Glutamatergic neuron (in vitro differentiated cells): ENCODE results near the gene MAP3K6. TPM values are rescaled to one million over a fixed set of nuclear protein-coding genes. Genes with fewer than 3 reads are reported as not detected.

Source experiments
- DNase-seq: peaks from one replicate; pipeline ENCODE4 v3.0.0; 2022
- H3K27ac Mint-ChIP-seq: one replicate; pipeline ENCODE4 v1.8.0; 2020; ENCODE audit warnings: mild to moderate bottlenecking, mixed read lengths, inconsistent platforms; ENCODE audit not compliant: unreplicated experiment
- H3K27me3 Mint-ChIP-seq: one replicate; pipeline ENCODE4 v1.8.0; 2020; ENCODE audit warnings: mild to moderate bottlenecking, moderate library complexity, mixed read lengths, inconsistent platforms; ENCODE audit not compliant: unreplicated experiment
- H3K36me3 Mint-ChIP-seq: one replicate; pipeline ENCODE4 v1.8.0; 2020; ENCODE audit warnings: mild to moderate bottlenecking, mixed read lengths, inconsistent platforms; ENCODE audit not compliant: unreplicated experiment
- H3K4me1 Mint-ChIP-seq: one replicate; pipeline ENCODE4 v1.8.0; 2020; ENCODE audit warnings: mild to moderate bottlenecking, low read depth, mixed read lengths, inconsistent platforms; ENCODE audit not compliant: unreplicated experiment
- H3K4me3 Mint-ChIP-seq: one replicate; pipeline ENCODE4 v1.8.0; 2020; ENCODE audit warnings: mild to moderate bottlenecking, mixed read lengths, inconsistent platforms; ENCODE audit not compliant: unreplicated experiment
- H3K9me3 Mint-ChIP-seq: one replicate; pipeline ENCODE4 v1.8.0; 2020; ENCODE audit warnings: mild to moderate bottlenecking, moderate library complexity, mixed read lengths, inconsistent platforms; ENCODE audit not compliant: unreplicated experiment
- CTCF ChIP-seq: fragments of 200-600 bp; sonication (generic); IDR thresholded peaks from one replicate; pipeline ENCODE4 v1.5.0; 2021; ENCODE audit not compliant: partially characterized antibody, unreplicated experiment
- total RNA-seq: library from RNA; stranded (reverse); fragmentation: NEBNext Ultra II Directional; extraction: Animal tissue kit (Norgen Biotek cat#: 25700); gene quantifications from one replicate; pipeline ENCODE4 v1.2.1, GENCODE V29; 2021; ENCODE audit not compliant: unreplicated experiment

Gene MAP3K6
- total RNA-seq, 1 donor from 2014 or later: 10.0 TPM

- Mint-ChIP-seq H3K27me3 (peaks cover 9% of the 10 kb centered on the region), H3K36me3 (no peaks in the 10 kb centered on the region), H3K27ac (peak overlapping the region; percentile 6), H3K4me1 (peaks cover 8% of the 10 kb centered on the region), H3K4me3 (no peak overlapping the region), H3K9me3 (peaks cover 5% of the 10 kb centered on the region)
- DNase-seq: peak; percentile 78
- TF ChIP-seq CTCF: peak; percentile 81
Observed at GRCh38 chr1:27332536-27333281, 34.1 kb downstream of the MAP3K6 start.

DNA sequence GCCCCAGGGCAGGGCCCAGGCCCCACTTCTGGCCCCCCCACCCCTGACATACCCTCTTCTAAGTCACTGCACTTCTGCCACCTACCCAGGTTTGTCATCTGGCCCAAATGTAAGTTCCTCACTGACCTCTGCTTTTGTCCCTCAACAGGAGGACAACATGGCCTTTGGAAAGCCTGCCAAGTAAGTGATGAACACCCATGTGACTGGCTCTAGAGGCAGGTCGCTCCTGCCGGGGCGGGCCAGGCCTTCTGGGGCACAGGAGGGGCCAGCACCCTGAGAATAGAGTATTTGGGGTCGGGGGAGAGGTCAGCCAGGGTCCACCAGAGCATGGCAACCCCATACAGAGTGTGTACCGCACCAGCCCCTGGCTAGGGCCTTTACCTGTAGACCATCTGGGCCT is 34.8 kb downstream of the MAP3K6 start:
- H3K36me3 Mint-ChIP-seq: no peaks in the 10 kb centered on the region
- no peak for DNase-seq
- H3K27ac Mint-ChIP-seq: no peak overlapping the region
- H3K27me3 Mint-ChIP-seq: peaks cover 8% of the 10 kb centered on the region
- H3K4me1 Mint-ChIP-seq: peaks cover 8% of the 10 kb centered on the region
- H3K4me3 Mint-ChIP-seq: no peak overlapping the region
- H3K9me3 Mint-ChIP-seq: peaks cover 4% of the 10 kb centered on the region
- TF ChIP-seq CTCF: no peak

DNA sequence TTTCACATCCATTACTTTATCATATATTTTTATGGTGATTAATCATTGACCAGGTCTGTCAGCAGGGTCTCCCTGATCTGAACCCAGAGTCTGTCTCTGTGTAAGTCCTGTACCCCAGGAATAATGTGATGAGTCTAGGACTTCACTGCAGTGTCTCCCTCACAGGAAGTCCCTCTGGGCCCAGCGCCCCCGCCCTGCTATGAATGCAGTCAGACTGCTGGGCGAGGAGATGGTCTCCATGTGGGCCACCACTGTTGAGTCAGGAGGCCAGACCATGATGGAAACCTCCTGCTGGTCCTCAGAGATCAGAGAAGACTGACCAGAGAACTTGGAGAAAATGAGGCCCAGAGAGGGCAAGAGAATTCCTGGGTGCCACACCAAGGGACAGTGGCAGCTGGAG is 35.3 kb downstream of the MAP3K6 start:
- H3K4me1 Mint-ChIP-seq: peaks cover 8% of the 10 kb centered on the region

DNA sequence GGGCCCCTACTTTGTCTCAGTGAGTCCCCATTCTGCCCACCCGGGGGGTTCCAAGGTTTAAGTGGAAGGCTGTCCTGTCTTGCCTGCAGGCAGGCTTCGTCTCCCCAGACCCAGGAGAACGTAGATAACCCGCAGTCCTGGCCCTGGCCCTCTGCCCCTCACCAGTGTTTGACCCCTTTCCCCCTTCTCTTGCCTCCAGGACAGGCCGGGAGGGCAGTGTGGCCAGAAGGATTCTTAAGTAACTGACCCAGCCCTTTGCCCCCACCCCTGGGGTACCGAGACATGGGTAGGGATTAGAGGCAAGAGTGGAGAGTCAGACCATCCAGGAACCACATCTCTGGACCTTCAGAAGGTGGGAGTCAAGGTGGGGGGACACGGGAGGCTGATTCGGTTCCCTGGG is 36.0 kb downstream of the MAP3K6 start:
- Mint-ChIP-seq H3K4me3 (no peak overlapping the region), H3K4me1 (peaks cover 8% of the 10 kb centered on the region), H3K27ac (peak overlapping the region; percentile 11), H3K36me3 (no peaks in the 10 kb centered on the region), H3K9me3 (peaks cover 2% of the 10 kb centered on the region), H3K27me3 (peaks cover 6% of the 10 kb centered on the region)
- no peak for DNase-seq
- no peak for TF ChIP-seq CTCF

More for the DNA sequence above, 35.3 kb downstream of the MAP3K6 start:
- peaks cover 6% of the 10 kb centered on the region for H3K27me3 Mint-ChIP-seq
- no peak overlapping the region for H3K4me3 Mint-ChIP-seq
- no peak for DNase-seq
- TF ChIP-seq CTCF: no peak
- H3K9me3 Mint-ChIP-seq: peaks cover 2% of the 10 kb centered on the region
- H3K27ac Mint-ChIP-seq: no peak overlapping the region
- no peaks in the 10 kb centered on the region for H3K36me3 Mint-ChIP-seq

DNA sequence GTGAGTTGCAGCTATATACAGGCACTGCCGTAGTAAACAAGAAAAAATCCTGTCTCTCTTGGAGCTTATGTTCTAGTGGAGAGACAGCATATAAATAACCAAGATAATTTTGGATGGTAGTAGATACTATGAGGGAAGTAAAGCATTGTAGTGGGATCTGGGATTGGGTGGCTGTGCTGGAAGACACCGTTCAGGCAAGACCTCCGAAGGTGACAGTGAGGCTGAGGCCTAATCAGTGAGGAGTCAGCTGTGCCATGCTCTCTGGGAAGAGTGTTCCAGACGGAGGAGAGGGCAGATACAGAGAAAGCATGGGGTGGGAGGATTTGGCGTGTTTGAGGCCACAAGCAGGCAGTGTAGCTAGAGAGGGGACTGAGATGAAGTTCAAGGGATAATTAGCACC is 38.8 kb downstream of the MAP3K6 start:
- peak overlapping the region; percentile 40 for H3K27ac Mint-ChIP-seq

More for the DNA sequence above, 38.8 kb downstream of the MAP3K6 start:
- Mint-ChIP-seq H3K36me3 (no peaks in the 10 kb centered on the region), H3K27me3 (no peaks in the 10 kb centered on the region), H3K4me1 (peaks cover 9% of the 10 kb centered on the region), H3K4me3 (peak overlapping the region; percentile 9), H3K9me3 (no peaks in the 10 kb centered on the region)
- no peak for TF ChIP-seq CTCF
- no peak for DNase-seq
